AG04450 (cell line): ENCODE data around the gene PGBD1. TPM values are rescaled to one million over a fixed set of nuclear protein-coding genes. Genes with fewer than 3 reads are reported as not detected.

Source experiments
- CTCF ChIA-PET: fragments of 300-600, 350-600 bp; formaldehyde crosslinking; extraction: SDS; loops from one replicate; lab custom pipeline; 2022; ENCODE audit warnings: antibody characterized with exemption, inconsistent platforms; lab: Charles Lee
- POLR2A ChIA-PET: fragments of 350-600 bp; formaldehyde crosslinking; extraction: SDS; loops from one replicate; lab custom pipeline; 2021; ENCODE audit warnings: antibody characterized with exemption, inconsistent platforms; lab: Yijun Ruan, JAX
- DNase-seq: peaks from one replicate; pipeline ENCODE4 v3.0.0-alpha.2; 2011; ENCODE audit warnings: low read depth, low spot score
- H3K27ac ChIP-seq: one replicate; pipeline ENCODE4 v1.5.1; 2012; ENCODE audit warnings: low read depth, low read length, control low read depth
- H3K27me3 ChIP-seq: one replicate; pipeline ENCODE4 v1.6.0; 2012; ENCODE audit warnings: low read length; ENCODE audit not compliant: control insufficient read depth, insufficient read depth
- H3K4me3 ChIP-seq: 2 replicates; pipeline ENCODE4 v1.5.1; 2011; ENCODE audit warnings: mild to moderate bottlenecking, low read depth, low read length, control low read depth
- H3K9me3 ChIP-seq: 2 replicates; pipeline ENCODE4 v1.5.1; 2012; ENCODE audit warnings: low read length; ENCODE audit not compliant: control insufficient read depth, insufficient read depth
- polyA plus RNA-seq: library from polyadenylated mRNA; depleted of rRNA; stranded (reverse); fragments of >200 nt; gene quantifications from 2 replicates; pipeline ENCODE4 v1.2.3, GENCODE V29; 2011; rRNA removed
- small RNA-seq: library from RNA; depleted of rRNA; stranded (forward); fragments of <200 nt; gene quantifications from one replicate; pipeline ENCODE3, GENCODE V24; 2012; ENCODE audit warnings: low read depth; ENCODE audit not compliant: insufficient read length
- TF ChIP-seq, protein P1 (sequence below): IDR thresholded peaks from 2 replicates; pipeline ENCODE4 v1.5.1; 2011; ENCODE audit warnings: low read depth, low read length, control low read depth, inconsistent platforms

PGBD1 gene
- polyA plus RNA-seq, 1 experiment = 7.2 TPM

DNA sequence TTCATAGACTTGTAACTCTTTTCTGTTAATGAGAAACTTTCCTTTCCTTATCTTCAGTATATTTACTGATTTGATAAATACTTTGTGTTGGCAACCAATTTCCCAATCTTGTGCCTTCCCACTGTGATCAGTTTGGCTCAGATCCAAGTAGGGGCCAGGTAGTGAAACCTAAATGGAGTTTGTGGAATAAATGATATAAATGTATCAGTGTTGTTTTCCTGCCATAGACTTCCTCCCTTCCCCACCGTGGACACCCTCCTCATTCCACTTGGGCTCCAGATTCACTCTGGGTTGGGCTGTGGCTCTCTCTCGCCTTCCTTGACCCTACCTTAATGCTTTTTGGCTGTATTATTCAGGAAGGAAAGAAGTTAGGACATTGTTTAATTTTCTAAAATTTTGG lies 69.7 kb downstream of the PGBD1 start:
- ChIA-PET POLR2A (interaction anchor here (1.8 kb wide), 1 partner anchor 70 kb away, joined by 8 read pairs; the partner anchor contains the start of gene PGBD1), CTCF (interaction anchor here (1.1 kb wide), 1 partner anchor 13 kb away, joined by 3 read pairs; no protein-coding TSS in a partner anchor)
- Histone ChIP-seq H3K4me3 (no peak overlapping the region; the same call in 1 of the 2 replicates), H3K27me3 (peaks cover 4% of the 10 kb centered on the region), H3K9me3 (peaks cover 3% of the 10 kb centered on the region; the same call in 1 of the 2 replicates), H3K27ac (no peak overlapping the region)
- TF ChIP-seq, protein P1, sequence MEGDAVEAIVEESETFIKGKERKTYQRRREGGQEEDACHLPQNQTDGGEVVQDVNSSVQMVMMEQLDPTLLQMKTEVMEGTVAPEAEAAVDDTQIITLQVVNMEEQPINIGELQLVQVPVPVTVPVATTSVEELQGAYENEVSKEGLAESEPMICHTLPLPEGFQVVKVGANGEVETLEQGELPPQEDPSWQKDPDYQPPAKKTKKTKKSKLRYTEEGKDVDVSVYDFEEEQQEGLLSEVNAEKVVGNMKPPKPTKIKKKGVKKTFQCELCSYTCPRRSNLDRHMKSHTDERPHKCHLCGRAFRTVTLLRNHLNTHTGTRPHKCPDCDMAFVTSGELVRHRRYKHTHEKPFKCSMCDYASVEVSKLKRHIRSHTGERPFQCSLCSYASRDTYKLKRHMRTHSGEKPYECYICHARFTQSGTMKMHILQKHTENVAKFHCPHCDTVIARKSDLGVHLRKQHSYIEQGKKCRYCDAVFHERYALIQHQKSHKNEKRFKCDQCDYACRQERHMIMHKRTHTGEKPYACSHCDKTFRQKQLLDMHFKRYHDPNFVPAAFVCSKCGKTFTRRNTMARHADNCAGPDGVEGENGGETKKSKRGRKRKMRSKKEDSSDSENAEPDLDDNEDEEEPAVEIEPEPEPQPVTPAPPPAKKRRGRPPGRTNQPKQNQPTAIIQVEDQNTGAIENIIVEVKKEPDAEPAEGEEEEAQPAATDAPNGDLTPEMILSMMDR = no peak
- no peak for DNase-seq

DNA sequence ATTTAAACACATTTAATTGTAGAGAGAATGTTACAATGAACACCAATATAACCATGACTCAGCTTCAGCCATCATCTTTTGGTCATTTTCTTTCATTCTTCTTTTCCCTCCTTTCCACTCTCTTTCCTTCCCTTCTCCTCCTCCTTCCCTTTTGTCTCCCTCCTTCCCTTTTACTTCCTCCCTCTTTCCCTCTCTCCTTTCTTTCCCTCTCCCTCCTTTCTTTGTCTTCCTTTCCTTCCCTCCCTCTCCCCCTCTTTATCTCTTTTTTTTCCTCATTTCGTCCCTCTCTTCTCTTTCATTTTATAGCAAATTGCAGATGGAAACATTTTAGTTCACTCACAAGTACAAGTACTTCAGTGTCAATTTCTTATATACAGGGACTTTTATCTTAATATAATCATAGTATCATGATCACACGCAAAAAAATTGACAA lies 70.1 kb downstream of the PGBD1 start:
- TF ChIP-seq, protein P1 = no peak
- ChIA-PET CTCF (interaction anchor here (0.6 kb wide), 1 partner anchor 220 kb away, joined by 3 read pairs; no protein-coding TSS in a partner anchor), POLR2A (no interaction called here)
- Histone ChIP-seq H3K27me3 (peaks cover 1% of the 10 kb centered on the region), H3K4me3 (no peak overlapping the region), H3K27ac (no peak overlapping the region), H3K9me3 (peaks cover 3% of the 10 kb centered on the region; the same call in 1 of the 2 replicates)
- no peak for DNase-seq

Small RNA genes within 50 kb of the gene (small RNA-seq; reads per million reads assigned to genes)
- not detected for gene AL021997.1
- not detected for gene AL021997.2

Other genes with a start within 250 kb of the PGBD1 start
- 0.14 and 0.15 TPM in 2 replicates for gene ZNF165, start 201.0 kb upstream of the PGBD1 start, polyA plus RNA-seq
- gene ZSCAN16, start 157.0 kb upstream of the PGBD1 start, polyA plus RNA-seq = 2.7 and 3.2 TPM in 2 replicates
- gene ZKSCAN8, start 139.7 kb upstream of the PGBD1 start, polyA plus RNA-seq = 11.5 and 15.0 TPM in 2 replicates
- 14.8 and 18.2 TPM in 2 replicates for gene ZSCAN9, start 56.3 kb upstream of the PGBD1 start, polyA plus RNA-seq
- gene ZKSCAN4, start 29.3 kb upstream of the PGBD1 start, polyA plus RNA-seq = 3.7 and 4.7 TPM in 2 replicates
- 0.52 TPM in 2 replicates for gene NKAPL, start 22.3 kb upstream of the PGBD1 start, polyA plus RNA-seq
- gene ZSCAN26, start 14.4 kb upstream of the PGBD1 start, polyA plus RNA-seq = 17.9 and 24.0 TPM in 2 replicates
- gene ZSCAN31, start 54.6 kb downstream of the PGBD1 start, polyA plus RNA-seq = 5.0 TPM in 2 replicates
- 4.7 and 6.0 TPM in 2 replicates for gene ZKSCAN3, start 68.4 kb downstream of the PGBD1 start, polyA plus RNA-seq
- gene ZSCAN12, start 118.2 kb downstream of the PGBD1 start, polyA plus RNA-seq = 4.0 and 5.5 TPM in 2 replicates
- gene ZSCAN23, start 161.9 kb downstream of the PGBD1 start, polyA plus RNA-seq = 3.5 and 4.6 TPM in 2 replicates
- not detected in 2 replicates for gene GPX6, start 234.2 kb downstream of the PGBD1 start, polyA plus RNA-seq
- gene GPX5, start 244.3 kb downstream of the PGBD1 start, polyA plus RNA-seq = not detected in 2 replicates